GDM1 (cell line): ENCODE measurements around the gene SEPTIN1.
A peak's percentile ranks its signal among the peaks of the same experiment; 100 is the strongest.
"Not testable (repeated sequence)": the region's sequence is repeated elsewhere in the genome, so short reads cannot be mapped to it uniquely, and the experiment has no call there.

Experiments
- DNase-seq: peaks from one replicate; lab custom pipeline; 2025; lab: John Stamatoyannopoulos, UW

Gene SEPTIN1

GRCh38 chr16:30341971-30342370 is 40.4 kb downstream of the SEPTIN1 start:
- not testable (repeated sequence) for DNase-seq

- no peak for DNase-seq
These were observed 41.7 kb downstream of the SEPTIN1 start for GRCh38 chr16:30340621-30341020.

GRCh38 chr16:30338715-30339114 is 43.6 kb downstream of the SEPTIN1 start:
- DNase-seq = not testable (repeated sequence)

GRCh38 chr16:30337964-30338357 is 44.4 kb downstream of the SEPTIN1 start:
- DNase-seq = not testable (repeated sequence)

GRCh38 chr16:30335598-30336474 is 46.5 kb downstream of the SEPTIN1 start:
- DNase-seq = no peak

GRCh38 chr16:30335028-30335597 is 47.2 kb downstream of the SEPTIN1 start:
- DNase-seq = peak; percentile 83

- DNase-seq = peak; percentile 53
These were observed 47.8 kb downstream of the SEPTIN1 start for GRCh38 chr16:30334473-30334989.
